GM18520 (cell line): Measurements from ENCODE around the gene WDR27.

Experiments used
- ATAC-seq: cut with Tn5 transposase; IDR thresholded peaks from one replicate; pipeline ENCODE4 v1.9.1; 2021; ENCODE audit not compliant: unreplicated experiment

WDR27 gene

DNA sequence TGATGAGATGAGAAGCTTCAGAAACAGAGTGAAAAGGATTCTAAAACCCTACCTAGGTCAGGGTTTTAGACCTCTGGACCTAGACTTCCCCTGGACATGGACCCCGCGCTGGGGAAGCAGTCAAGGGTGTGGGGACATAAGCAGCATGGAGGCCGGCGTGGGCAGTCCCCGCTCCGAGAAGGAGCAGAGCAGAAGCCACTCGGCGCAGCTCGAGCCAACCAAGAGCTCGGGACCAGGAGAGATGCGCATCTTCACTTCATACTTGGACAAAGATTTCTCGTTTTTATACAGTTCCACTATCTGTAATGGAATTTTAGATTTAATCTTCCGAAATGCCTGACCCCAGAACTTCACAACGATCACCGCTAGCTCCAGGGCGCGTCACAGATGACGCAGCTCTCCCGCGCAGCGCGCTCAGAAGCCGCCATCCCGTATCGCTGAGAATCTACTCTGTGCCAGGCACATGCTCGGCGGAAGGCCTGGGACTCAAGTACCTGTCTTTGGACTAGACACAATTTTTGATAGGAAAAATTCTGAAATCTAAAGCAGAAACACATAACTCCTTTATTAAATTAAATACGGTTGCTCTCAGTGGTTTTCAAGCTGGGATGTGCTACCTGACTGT, 60.3 kb downstream of the WDR27 start:
- no peak for ATAC-seq

GRCh38 chr6:169640983-169641382, 60.8 kb downstream of the WDR27 start:
- ATAC-seq = no peak

GRCh38 chr6:169640351-169640852, 61.4 kb downstream of the WDR27 start:
- no peak for ATAC-seq

- no peak for ATAC-seq
These were observed 62.1 kb downstream of the WDR27 start for GRCh38 chr6:169639653-169640278.

- ATAC-seq = no peak
These were observed 62.9 kb downstream of the WDR27 start for GRCh38 chr6:169638915-169639314.

GRCh38 chr6:169638388-169638787, 63.4 kb downstream of the WDR27 start:
- ATAC-seq = no peak

DNA sequence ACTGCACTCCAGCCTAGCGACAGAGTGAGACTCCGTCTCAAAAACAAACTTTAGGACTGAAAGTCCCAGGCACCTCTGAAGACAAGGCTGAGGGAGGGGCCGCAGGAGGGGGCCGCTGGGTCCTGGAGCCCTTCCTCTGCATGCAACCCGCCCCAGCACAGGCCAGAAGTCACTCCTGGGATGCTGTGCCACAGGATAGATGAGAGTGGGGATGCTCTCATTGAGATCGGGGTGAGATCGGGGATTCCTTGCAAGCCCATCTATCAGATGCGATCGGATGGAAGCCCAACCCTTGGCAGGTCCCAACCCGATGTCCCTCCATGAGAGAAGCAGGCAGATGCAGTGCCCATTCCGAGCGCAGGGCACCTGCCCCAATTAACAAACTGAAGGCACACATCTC, 66.5 kb downstream of the WDR27 start:
- ATAC-seq = no peak

- ATAC-seq = no peak
These were observed 69.0 kb downstream of the WDR27 start for GRCh38 chr6:169632841-169633240.

GRCh38 chr6:169629256-169629655, 72.6 kb downstream of the WDR27 start:
- no peak for ATAC-seq

GRCh38 chr6:169627736-169628607, 73.9 kb downstream of the WDR27 start:
- ATAC-seq = no peak

DNA sequence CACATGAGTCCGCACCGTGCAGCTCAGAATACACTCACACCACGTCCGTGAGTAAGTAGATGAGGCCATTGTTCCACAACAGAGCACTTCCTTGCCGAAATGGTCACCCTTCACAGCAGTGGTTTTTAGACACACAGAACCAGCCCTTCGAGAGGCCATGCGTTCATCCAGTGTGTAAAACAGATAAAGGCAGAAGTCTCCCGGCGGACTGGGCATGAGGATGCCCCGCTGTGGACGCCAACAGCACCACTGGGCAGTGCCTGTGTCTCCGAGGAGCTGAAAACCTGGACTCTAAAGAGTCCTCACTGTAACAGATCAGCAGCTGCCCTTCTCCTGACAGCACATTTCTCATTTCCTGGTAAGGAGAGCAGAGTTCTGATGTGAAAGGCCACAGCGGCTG, 75.2 kb downstream of the WDR27 start:
- ATAC-seq = no peak

DNA sequence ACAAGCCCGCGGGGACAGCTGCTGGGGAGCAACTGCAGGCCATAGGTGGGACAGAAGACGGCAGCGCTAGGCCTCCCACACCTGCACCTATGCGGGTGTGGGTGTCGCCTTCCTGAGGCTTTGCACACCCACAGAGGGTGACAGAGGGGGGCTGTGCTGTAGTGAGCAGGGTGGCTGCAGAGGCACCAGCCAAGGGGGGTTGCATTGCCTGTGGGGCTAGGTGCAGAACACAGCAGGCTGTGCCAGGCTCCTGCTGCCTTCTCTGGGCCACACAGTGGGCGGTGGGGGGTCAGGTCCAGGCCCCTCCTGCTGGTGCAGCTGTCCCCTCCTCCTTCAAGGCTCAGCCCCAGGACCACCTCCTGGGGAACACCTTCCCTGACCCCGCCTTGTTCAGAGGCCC, 75.7 kb downstream of the WDR27 start:
- no peak for ATAC-seq

- no peak for ATAC-seq
These were observed 76.5 kb downstream of the WDR27 start for GRCh38 chr6:169625376-169625775.

DNA sequence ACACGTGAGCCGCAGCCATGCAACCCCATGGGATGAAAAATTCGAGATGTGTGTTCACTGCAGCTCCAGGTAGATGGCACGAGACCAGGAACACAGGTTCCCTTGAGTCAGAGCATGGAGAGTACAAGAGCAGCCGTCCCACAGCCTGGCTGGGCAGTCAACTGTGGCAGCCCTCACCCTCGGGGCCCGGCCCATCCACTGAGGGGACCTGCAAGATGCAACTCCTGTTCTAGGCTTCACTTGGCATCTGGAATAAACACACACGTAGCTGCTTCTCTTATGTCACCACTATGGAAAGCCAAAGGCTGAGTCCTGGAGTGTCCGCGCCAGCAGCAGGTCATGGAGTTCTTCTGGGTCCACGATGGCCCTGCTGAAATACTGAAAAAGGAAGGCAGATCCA, 77.0 kb downstream of the WDR27 start:
- no peak for ATAC-seq

DNA sequence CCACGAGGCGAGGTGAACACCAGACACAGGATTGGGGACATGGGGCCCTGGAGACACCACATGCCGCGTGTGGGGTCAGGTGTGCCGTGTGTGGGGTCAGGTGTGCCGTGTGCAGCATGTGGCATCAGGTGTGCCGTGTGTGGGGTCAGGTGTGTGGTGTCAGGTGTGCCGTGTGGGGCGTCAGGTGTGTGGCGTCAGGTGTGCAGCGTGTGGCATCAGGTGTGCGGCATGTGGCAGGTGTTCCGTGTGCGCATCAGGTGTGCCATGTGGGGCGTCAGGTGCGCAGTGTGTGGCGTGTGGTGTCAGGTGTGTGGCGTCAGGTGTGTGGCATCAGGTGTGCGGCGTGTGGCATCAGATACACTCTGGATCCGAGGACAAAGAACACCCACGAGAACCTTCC, 77.9 kb downstream of the WDR27 start:
- no peak for ATAC-seq

DNA sequence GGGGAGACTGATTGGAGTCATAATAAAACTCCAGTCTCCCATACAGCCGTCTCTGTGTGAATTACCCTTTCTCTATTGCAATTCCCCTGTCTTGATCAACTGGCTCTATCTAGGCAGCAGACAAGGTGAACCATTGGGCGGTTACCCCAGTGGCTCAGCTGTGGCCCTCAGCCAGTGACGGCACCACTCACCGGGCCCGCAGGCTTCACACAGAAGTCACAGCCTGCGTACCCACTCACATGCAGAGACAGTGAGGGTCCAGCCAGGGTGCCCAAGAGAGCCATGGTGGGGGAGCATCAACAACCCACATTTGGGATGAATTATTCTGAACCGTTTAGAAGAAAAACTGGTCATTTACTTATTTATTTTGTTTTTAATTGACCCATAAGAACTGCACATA, 78.5 kb downstream of the WDR27 start:
- ATAC-seq = no peak

DNA sequence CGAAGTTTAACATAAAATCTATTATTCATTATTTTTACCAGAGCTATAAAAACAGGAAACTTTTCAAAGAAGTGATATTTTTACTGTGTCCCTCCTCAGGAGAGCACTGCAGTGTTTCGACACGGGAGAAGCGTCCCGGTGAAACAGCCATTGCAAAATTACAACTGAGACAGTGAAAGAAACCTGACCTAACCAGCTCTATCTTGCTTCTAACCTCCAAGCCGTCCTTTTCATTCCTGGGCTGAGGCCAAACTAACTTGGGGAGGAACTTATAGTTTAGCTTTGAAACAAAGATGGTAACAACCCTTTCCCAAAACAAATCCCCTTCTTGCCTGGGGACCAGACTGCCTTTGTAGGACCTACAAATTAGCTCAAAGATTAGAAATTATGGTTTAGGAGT, 79.2 kb downstream of the WDR27 start:
- ATAC-seq = no peak

- ATAC-seq = no peak
These were observed 80.5 kb downstream of the WDR27 start for GRCh38 chr6:169621311-169621710.

DNA sequence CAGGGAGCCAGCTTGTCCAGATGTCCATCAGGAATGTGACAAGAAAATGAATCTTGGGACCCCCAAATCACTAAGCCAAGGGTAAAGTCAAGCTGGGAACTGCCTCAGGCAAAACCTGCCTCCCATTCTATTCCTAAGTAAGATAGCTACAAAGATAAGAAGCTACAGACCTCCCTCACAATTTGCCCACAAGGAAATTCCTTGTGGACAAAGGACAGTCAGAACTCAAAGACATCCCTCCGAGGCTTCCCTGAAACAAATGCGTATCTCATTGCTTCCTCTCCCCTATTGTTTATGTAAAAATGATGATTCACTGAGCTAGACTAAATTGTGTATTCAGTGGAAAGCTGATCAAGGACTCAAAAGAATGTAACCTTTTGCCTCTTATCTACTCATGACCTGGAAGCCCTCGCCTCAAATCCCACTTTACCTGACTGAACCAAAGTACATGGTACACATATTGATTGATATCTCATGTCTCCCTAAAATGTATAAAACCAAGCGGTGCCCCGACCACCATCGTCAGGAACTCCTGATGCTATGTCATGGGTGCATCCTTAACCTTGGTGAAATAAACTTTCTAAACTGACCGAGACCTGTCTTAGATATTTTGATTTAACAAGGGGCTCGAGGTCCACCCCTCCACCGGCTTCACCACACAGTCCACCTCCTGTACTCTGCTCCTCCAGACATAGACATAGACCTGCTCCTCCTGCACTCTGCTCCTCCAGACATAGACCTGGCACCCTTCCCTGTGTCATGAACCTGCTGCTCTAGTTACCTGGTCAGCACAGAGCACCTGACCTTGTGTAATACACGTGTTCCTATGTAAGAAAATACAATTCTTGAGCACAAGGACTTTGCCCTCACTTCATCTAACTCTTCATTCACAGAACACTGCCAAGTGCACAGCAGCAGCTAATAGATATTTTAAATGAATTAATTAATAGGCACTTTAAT, 81.4 kb downstream of the WDR27 start:
- no peak for ATAC-seq

- ATAC-seq = no peak
These were observed 82.2 kb downstream of the WDR27 start for GRCh38 chr6:169619650-169620049.
